A172 (cell line): Measurements from ENCODE around the gene MUSTN1. TPM values are rescaled to one million over a fixed set of nuclear protein-coding genes. Genes with fewer than 3 reads are reported as not detected.

Source experiments
- DNase-seq: peaks from one replicate; pipeline ENCODE4 v3.0.0-alpha.2; 2015; ENCODE audit warnings: low spot score
- total RNA-seq: library from RNA; depleted of rRNA; stranded (reverse); fragments of >200 nt; shearing (Covaris generic); gene quantifications from 2 replicates; pipeline ENCODE4 v1.2.3, GENCODE V29; 2014

Gene MUSTN1
- total RNA-seq, 1 experiment from 2014 or later, result 0.22 TPM

DNA sequence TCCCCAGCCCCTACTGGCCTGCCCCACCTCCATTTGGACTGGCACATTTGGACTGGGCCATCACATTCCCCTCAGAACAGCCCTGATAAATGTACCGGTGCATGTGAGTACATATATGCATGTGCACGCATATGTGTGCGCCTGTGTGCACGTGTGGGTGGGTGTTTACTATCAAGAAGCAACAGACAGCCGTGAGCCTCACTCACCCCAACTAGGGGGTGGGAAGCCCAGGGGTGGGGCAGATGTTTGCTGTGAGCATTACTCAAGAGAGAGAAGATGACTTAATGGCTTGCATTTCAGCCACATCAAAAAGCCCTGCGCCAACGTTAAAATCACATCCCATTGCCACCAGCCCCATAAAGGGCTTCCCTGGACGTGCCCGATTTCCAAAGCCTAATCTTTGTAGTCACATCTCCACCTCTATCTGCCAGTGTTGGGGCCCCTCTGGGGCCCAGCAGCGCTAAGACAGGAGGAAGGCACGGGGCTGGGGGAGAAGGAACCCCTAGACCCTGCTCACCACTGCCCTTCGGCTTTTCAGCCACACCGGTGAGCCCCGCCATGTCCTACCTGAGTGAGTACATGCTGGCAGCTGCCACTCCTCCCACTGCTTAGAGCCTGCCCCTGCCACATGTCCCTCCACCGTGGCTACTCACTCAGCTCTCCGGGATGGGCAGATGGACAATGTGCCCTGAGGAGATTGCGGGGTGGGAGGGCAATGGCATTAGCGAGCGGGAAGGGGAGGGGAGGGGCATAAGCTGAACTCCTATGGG, 29.4 kb downstream of the MUSTN1 start:
- DNase-seq, result no peak

DNA sequence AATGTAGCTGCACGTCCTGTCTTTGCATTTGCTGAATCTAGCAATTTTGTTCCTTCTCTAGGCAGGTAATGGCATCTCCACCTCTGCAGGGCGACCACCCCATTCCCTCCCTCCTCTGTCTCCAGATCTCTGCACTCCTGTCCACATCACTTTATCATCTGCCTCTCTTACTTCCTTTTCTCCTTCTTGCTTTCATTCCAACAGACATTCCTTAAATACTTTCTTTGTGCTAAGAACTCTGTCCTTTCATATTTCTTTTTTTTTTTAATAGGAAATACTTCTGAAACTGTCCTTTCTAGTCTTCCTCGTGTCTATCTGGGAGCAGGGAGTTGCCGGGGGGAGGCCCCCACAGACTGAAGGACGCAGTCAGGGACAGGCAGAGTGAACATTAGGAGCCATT, 33.0 kb downstream of the MUSTN1 start:
- no peak for DNase-seq

DNA sequence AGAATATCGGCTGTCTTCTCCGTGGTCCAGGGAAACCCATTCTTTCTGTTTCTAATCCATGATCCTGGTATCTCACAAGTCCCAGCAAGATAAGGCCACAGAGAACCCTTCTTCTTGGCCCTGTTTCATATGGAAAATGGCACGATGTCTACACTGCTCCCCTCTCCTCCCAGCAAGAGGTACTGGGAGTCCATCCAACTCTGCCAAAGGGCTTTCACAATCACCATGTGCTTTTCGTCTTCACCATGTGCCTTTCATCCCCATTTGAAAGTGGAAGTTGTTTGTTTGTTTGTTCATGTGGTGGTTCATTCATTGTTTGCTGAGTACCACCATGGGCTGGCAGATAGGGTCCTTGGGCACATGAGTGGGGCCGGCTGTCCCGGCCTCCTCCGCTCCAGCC, 34.7 kb downstream of the MUSTN1 start:
- no peak for DNase-seq

DNA sequence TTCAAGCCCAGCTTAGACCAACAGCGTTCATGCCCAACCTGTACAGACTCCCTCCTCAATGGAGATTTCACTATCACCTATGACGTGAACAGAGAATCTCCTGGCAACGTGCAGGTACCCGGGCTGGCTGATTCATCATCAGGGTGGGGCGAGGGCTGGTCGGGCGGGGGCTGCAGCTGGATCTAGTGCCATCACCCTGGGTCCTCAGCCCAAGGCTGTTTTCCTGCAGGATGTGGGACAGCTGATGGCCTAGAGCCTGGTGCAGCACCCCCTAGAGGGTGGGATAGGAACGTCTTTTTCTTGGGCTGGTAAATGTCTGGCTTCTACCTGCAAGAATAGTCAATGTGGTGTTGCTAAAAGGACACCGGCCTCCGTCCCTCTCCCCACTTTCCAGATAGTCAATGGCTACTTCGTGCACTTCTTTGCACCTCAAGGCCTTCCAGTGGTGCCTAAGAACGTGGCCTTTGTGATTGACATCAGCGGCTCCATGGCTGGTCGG, 35.8 kb downstream of the MUSTN1 start:
- no peak for DNase-seq

DNA sequence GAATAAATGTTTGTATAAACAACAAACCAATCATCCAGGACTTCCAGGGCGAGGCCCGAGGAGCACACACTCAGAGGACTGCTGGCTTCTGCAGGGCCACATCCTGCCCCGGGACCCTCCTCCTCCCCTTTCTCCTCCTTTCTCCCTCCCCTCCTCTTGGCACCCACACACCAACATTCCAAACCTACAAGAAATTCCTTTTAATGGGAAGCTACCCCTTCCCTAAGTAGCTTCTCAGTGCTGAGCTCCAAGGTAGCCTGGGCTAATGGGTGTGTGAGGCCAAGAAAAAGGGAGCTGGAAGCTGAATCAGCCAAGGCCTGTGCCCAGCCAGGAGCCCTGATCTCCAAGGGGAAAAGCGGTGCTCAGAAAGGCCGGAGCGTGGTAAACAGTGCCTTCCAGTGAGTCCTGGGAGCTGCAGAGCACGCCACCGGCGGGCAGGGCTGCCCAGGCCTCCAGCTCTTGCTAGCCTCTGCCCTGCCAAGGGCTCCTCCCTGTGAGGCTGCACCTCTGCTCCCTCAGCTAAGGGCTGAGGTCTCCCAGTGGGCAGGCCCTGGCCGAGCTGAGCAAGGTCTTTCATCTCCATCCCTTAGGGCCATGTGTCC, 36.3 kb downstream of the MUSTN1 start:
- DNase-seq, result no peak

DNA sequence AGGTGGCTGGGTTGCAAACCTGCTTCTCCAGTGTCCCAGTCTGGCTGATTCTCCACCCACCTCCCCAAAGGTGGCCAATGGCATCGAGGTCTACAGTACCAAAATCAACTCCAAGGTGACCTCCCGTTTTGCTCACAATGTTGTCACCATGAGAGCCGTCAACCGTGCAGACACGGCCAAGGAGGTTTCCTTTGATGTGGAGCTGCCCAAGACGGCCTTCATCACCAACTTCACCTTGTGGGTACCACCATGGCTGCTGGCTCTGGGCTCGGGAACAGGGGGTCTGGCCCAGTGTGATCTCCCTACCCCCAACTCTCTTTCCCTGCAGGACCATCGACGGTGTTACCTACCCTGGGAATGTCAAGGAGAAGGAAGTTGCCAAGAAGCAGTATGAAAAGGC, 38.4 kb downstream of the MUSTN1 start:
- DNase-seq, result no peak

DNA sequence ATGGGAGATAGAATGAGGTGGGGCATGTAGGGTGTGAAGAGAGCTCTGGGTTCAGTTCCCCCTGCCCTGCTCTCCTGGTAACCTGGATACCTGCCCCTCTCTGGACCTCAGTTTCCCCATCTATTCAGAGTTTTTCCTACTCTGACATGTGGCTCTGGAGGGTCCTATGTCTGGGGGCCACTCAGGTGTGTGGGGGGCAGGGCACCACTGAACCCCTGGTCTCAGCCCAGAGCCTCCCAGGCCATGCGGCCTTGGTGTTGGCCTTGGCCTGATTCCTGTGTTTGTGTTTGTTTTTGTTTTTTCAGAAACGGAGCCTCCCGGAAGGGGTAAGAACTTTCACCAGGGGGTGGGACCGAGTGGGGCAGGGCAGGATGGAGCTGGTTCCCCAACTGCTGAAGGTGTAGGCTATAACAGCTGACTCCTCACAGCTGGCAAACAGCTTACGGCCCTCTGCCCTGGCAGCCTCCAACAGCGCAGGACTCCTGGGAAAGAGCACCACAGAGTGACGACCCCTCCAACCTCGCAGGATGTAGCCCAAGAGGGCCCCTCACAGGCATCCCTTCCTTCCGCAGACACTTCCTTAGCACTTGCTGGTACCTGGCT, 39.4 kb downstream of the MUSTN1 start:
- no peak for DNase-seq

DNA sequence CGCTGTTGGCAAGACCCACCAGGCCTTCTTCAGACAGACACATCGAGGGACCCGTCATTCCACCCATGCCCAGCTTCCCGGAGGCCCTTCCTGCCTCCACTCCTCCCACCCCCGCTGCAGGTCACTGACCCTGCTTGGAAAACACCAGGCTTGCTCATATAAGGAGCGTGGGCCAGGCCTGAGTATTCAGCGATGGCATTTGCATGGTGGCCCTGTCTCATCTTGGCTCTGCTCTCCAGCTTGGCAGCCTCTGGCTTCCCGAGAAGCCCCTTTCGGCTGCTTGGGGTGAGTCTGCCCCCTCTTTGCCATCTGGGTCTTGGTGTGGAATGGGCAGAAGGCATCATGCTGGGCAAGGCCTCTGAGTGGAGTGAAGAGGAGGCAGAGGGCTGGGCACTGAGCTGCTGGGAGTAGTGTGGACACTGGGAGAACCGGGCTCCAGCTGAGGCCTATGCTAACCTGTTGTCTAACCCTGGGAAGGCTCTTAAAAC, 40.2 kb downstream of the MUSTN1 start, which contains the start of gene ITIH3:
Gene ITIH3 (plus strand): TSS at position 185 of the 488 bp plus-strand sequence. CDS start 8 bp downstream, at position 193.
- no peak for DNase-seq

DNA sequence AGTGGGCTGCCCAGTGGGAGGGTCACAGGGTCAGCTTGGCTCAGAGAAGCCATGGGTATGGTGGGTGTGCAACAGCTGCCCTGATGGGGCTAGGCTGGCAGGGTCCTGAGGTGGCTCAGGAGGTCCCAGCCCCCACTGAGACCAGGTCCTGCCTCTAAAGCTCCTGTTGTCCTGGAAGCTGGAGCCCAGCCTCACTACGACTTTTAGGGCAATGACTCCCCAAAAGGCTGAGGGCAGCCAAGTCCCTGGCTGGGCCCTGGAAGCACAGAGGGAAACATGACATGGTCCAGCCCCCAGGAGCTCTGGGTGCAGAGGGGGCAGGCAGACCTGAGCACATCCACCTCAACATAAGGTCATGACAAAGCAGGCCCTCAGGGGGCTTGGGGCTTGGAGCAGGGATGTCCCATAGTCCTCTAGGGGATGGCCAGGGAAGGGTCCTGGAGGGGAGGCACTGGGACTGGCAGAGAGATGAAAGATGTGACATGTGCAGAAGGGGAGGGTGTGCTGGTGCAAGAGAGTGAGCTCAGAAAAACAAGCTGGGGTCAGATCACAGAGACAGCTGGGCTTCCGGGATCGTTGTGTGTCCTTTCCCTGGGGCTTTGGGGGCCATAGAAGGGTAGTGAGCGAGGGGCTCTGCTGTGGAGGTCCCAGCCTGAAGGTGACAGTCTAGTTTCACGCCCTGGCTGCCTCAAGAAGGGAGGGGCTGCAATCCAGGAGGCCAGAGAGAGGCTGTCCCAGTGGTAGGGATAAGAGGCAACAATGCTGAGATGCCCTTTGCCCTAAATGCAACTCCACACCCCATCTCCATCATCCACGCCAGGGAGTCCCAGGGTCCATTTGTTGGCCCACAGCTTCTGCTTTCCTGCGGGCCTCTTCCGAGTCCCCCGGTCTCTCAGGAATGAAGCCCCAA, 40.9 kb downstream of the MUSTN1 start:
- no peak for DNase-seq

DNA sequence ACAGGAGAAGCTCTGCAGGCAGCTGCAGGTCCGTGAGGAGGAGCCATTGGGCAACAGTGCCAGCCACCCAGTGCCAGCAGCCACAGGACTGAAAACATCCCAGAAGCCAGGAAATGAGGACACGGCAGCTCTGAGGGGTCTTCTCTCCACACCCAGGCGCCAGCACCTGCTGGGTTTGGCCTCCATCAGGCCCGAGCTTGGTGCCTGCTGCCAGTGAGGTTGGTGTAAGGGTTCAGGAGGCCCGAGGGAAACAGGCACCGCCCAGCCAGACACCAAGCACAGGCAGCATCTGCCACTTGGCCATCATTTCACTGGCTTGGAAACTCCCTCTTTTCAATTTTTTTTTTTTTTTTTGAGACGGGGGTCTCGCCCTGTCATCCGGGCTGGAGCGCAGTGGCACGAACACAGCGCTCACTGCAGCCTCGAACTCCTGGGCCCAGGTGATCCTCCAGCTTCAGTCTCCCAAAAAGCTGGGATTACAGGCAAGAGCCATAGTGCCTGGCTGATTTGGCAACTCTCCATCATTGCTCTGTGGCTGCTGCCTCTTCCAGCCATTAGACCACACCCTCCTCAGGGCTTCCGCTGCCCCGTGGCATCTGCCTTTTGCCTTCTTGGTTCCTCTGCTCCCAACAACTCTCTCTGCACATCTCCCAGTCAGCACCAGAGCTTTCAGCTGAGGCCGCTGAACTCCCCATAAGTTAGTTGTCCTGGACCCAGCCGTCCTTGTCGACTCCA, 41.7 kb downstream of the MUSTN1 start:
- DNase-seq, result peak; percentile 37

DNA sequence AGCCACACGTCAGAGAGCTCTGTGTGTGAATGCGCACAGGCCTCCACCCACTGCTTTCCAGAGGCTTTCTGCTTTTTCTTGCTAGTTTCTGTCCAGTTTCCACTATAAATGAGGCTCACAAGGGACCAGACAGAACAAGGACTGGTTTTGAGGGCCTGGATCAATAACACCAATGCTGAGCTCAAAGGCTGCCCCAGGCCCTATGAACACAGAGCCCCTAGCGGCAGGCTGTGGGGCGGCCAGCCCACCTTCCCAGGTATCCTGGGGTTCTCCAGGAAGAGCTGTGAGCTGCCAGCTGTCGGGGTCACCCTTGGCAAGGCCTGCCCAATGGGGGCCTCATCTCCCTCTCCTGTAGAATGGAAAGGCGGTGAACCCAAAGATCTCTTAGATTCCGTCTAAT, 42.4 kb downstream of the MUSTN1 start:
- DNase-seq, result no peak

DNA sequence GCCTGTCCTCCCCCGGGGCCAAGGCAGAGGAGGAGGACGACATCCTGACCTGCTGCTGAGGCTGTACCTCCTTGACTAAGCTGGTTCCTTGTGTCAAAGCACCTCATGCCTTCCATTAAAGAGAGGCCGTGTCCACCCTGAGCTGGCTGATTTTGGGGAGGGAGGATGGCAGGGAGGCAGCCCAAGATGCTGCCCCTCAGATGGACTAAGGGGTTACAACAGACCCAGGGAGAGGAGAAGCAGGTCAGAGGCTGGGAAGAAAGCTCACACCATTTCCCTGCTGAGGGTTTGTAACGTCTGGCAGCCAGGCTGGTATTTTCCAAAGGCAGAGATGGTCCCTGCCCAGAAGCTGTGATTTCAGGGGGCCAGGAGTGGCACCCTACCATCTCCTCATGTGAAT, 42.9 kb downstream of the MUSTN1 start:
- DNase-seq, result no peak

DNA sequence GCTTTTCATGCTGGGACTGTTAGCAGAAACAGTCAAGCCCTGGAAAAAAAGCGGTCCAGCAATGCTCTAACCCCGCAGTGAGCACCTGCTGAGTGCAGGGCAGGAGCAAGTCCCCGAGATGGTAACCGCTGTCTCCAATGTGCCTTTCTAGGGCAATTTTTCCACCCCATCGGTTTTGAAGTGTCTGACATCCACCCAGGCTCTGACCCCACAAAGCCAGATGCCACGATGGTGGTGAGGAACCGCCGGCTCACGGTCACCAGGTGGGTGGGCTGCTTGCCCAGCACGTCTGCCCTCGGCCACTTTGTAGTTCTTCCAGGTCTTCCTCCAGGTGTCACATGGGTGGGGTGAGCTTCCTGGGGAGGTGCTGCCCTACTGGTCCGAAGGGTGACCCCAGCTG, 43.5 kb downstream of the MUSTN1 start:
- no peak for DNase-seq

DNA sequence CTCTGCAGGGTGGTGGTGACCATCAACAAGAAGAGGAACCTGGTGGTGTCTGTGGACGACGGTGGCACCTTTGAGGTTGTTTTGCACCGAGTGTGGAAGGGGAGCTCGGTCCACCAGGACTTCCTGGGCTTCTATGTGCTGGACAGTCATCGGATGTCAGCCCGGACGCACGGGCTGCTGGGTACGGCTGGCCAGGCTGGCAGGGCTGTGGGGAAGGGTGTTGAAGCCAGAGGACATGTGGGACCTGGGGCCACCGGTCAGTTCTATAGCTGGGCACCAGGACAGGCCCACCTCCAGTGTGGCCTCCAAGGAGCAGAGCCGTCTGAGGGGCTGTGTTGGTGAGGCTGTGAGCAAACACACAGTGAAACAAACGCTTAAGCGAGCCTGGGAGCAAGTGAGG, 44.1 kb downstream of the MUSTN1 start:
- no peak for DNase-seq

DNA sequence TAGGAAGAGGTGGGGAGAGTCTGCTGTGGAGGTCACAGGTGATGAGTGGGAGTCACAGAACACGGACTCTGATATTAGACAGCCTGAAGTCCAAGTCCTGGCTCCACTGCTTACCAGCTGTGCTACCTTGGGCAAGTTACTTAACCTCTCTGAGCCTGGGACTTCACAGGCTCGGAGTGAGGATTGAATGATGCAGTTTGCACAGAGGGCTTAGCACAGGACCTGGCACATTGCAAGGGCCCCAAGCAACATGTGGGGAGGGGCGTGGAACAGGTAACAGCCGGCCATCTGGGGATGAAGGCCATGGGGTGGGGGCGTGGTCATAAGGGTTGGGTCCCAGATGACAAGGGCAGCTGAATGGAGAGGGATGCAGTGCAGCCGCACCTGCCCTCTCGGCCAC, 44.5 kb downstream of the MUSTN1 start:
- no peak for DNase-seq

DNA sequence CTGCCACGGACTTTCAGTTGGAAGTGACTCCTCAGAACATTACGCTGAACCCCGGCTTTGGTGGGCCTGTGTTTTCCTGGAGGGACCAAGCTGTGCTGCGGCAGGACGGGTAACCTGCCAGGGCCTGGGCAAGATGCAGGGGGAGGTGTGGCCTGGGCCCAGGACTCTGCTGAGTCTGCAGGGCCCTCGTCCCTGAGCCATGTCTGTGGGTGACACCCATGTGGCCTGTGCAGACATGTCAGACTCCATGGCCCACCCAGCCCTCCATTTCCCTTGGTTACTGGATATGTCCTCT, 45.1 kb downstream of the MUSTN1 start:
- DNase-seq, result no peak

DNA sequence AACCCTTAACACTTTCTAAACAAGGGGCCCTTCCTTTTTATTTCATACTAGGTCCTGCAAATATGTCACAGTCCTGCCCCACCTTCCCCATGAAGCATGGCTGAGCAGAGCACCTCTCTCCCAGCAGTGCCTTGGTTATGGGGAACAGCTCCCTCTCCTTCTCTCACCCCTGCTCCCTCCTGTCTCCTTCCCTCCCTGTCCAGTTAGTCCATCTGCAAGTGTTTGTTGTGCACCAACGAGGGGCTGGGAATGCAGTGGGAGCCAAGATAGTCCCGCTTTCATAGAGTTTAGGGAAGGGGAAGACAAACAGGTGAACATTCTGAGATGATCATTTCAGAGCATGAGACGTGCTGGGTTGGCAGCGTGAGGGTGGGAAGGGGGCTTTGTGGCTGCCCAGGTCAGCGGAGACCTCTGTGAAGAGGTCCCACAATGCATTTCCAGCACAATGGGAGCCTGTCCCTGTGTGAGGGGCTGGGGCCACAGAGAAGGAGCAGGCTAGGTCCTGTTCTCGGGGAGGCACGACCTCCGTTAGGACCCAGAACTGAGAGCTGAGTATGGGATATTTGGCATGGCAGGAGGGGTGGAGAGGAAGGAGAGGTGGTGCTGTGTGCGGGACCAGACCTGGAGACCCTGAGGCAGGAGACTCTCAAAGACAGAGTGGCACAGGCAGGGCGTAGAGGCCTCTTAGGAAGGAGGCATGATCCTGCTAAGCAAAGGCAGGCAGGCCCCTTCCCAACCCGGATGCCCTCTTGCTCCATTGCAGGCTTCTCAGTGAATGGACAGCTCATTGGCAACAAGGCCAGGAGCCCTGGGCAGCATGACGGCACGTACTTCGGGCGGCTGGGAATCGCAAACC, 45.7 kb downstream of the MUSTN1 start:
- no peak for DNase-seq

DNA sequence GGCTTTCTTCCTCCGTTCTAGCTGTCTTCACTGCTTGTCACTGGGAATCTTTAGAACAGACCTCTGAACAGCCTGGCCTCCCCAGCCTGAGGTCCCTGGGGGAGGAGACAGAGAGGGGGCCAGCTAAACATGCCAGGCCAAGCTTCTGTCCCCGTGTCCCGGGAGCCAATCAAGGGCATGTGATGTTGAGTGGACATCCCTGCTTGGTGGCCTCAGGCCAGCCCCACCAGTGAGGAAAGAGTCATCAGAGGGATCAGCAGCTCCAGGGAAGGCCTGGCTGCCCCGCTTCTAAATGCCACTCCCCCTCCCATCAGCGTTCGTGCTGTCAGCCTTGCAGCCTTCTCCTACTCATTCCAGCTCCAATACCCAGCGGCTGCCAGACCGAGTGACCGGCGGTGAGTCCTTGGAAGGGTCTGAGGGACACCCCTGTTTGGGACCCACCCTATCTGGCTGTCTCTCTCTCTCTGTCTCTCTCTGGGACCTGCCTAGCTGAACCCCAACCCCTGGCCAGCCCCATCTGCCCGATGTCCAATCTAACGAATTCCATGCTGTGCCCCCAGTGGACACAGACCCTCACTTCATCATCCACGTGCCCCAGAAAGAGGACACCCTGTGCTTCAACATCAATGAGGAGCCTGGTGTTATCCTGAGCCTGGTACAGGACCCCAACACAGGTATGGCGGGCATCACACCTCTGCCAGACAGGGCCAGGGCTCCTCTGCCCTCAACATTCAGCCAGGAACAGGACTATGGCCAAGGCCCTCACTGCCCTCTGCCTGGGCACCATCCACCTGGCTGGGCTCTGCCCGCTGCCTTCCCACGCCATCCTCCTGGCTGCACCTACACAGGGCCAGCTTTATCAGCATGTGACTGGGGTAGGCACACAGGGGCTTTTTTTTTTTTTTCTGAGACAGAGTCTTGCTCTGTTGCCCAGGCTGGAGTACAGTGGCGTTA, 46.9 kb downstream of the MUSTN1 start:
- DNase-seq, result no peak

DNA sequence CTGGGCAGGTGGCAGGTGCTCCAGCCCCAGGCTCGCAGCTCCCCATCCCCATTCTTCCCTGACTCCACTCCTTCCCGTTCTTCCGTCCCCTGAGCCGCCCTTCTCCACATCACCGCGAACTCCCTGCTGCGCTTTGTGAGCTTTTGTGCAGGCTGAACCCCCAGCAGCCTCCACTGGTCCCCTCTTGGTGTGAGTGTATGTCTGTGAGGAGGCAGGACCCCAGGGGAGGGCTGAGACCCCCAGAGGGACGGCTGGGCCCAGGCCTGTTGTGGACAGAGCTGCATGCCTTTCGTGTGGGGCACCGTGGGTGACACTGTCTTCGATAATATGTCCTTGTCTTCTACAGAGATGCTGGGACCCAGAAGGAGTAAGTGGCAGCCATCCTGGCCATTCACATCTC, 47.6 kb downstream of the MUSTN1 start:
- DNase-seq, result no peak
